ENCODE data around the gene SLF1. TPM values are rescaled to one million over a fixed set of nuclear protein-coding genes. Genes with fewer than 3 reads are reported as not detected.

SLF1 gene
- total RNA-seq, 1 donor from 2014 or later = 5.3 TPM

DNA sequence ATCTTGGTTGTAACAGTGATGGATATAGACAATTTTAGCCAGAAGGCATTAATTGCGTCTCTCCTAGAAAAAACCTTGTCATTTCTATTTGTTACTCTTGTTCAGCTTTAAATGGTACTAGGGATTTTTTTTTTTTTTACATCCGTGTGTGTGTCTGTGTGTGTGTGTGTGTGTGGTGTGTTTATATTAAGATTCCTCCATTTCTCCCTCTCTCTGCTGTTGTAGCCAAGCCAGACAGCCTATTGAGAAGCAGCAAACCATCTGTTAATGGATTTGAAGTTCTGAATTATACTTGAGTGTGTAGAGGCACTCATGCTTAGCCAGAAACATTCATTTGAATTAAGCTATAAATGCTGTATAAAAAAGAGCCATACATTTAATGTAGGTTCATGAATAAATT, 72.3 kb downstream of the SLF1 start:
- Histone ChIP-seq H4K20me1 (ENCODE audit: insufficient read depth, low read length) (no peaks in the 10 kb centered on the region), H3K4me3 (ENCODE audit: insufficient read depth, low read depth, low read length) (no peak overlapping the region), H3K36me3 (ENCODE audit: insufficient read depth, low read length) (no peaks in the 10 kb centered on the region), H3K9ac (ENCODE audit: low read length) (no peak overlapping the region), H3K27ac (ENCODE audit: low read depth, low read length) (no peak overlapping the region), H3K79me2 (ENCODE audit: insufficient read depth, low read length) (no peaks in the 10 kb centered on the region), H3K9me3 (ENCODE audit: insufficient read depth, low read depth, low read length) (no peaks in the 10 kb centered on the region), H3K4me1 (ENCODE audit: insufficient read depth, low read length) (peaks cover 11% of the 10 kb centered on the region), H2AFZ (ENCODE audit: low read depth, low read length) (no peak overlapping the region), H3K27me3 (ENCODE audit: insufficient read depth, low read length) (no peaks in the 10 kb centered on the region), H3K4me2 (ENCODE audit: low read length) (no peak overlapping the region)
- H3K27me3 Mint-ChIP-seq (ENCODE audit: low read depth, unreplicated experiment) = no peaks in the 10 kb centered on the region
- peaks cover 24% of the 10 kb centered on the region for H3K4me1 Mint-ChIP-seq (ENCODE audit: low read depth, unreplicated experiment)
- no peak overlapping the region for H3K4me3 Mint-ChIP-seq (ENCODE audit: unreplicated experiment)
- TF ChIP-seq, protein P1, sequence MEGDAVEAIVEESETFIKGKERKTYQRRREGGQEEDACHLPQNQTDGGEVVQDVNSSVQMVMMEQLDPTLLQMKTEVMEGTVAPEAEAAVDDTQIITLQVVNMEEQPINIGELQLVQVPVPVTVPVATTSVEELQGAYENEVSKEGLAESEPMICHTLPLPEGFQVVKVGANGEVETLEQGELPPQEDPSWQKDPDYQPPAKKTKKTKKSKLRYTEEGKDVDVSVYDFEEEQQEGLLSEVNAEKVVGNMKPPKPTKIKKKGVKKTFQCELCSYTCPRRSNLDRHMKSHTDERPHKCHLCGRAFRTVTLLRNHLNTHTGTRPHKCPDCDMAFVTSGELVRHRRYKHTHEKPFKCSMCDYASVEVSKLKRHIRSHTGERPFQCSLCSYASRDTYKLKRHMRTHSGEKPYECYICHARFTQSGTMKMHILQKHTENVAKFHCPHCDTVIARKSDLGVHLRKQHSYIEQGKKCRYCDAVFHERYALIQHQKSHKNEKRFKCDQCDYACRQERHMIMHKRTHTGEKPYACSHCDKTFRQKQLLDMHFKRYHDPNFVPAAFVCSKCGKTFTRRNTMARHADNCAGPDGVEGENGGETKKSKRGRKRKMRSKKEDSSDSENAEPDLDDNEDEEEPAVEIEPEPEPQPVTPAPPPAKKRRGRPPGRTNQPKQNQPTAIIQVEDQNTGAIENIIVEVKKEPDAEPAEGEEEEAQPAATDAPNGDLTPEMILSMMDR (IDR thresholded peaks at IDR 0.05; ENCODE audit: insufficient read depth, low read depth, low read length) = no peak
- no peak for TF ChIP-seq EZH2 (IDR thresholded peaks at IDR 0.05; ENCODE audit: insufficient read depth, low read length)
- DNase-seq (ENCODE audit: low read depth) (no peak), FAIRE-seq (no peak)
- H3K36me3 Mint-ChIP-seq (ENCODE audit: low read depth, unreplicated experiment) = no peaks in the 10 kb centered on the region
- H3K27ac Mint-ChIP-seq (ENCODE audit: unreplicated experiment) = no peak overlapping the region
- no peaks in the 10 kb centered on the region for H3K9me3 Mint-ChIP-seq (ENCODE audit: unreplicated experiment)

DNA sequence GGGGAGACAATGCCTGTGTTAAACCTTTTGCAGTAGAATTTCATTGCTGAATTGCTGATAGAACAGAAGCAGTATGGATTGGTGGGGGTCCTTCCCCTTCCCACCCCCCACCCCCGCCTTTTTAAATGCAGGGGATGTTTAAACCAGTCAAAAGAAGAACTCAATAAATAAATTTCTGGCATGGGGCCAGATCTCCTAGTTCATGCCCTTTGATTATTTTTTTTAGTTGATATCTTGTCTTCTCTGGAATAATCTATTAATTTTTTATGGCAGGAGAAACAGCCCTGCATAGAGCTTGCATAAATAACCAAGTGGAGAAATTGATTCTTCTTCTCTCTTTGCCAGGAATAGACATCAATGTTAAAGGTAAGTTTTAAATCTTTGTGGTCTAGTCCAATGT, 72.8 kb downstream of the SLF1 start:
- H3K27ac Mint-ChIP-seq (ENCODE audit: unreplicated experiment) = no peak overlapping the region
- Histone ChIP-seq H3K9ac (ENCODE audit: low read length) (no peak overlapping the region), H2AFZ (ENCODE audit: low read depth, low read length) (no peak overlapping the region), H3K27me3 (ENCODE audit: insufficient read depth, low read length) (no peaks in the 10 kb centered on the region), H3K4me1 (ENCODE audit: insufficient read depth, low read length) (peaks cover 11% of the 10 kb centered on the region), H3K79me2 (ENCODE audit: insufficient read depth, low read length) (no peaks in the 10 kb centered on the region), H3K27ac (ENCODE audit: low read depth, low read length) (no peak overlapping the region), H3K4me3 (ENCODE audit: insufficient read depth, low read depth, low read length) (no peak overlapping the region), H4K20me1 (ENCODE audit: insufficient read depth, low read length) (no peaks in the 10 kb centered on the region), H3K36me3 (ENCODE audit: insufficient read depth, low read length) (no peaks in the 10 kb centered on the region), H3K4me2 (ENCODE audit: low read length) (no peak overlapping the region), H3K9me3 (ENCODE audit: insufficient read depth, low read depth, low read length) (no peaks in the 10 kb centered on the region)
- peaks cover 24% of the 10 kb centered on the region for H3K4me1 Mint-ChIP-seq (ENCODE audit: low read depth, unreplicated experiment)
- no peaks in the 10 kb centered on the region for H3K9me3 Mint-ChIP-seq (ENCODE audit: unreplicated experiment)
- FAIRE-seq = no peak
- H3K27me3 Mint-ChIP-seq (ENCODE audit: low read depth, unreplicated experiment) = no peaks in the 10 kb centered on the region
- no peak for TF ChIP-seq EZH2 (IDR thresholded peaks at IDR 0.05; ENCODE audit: insufficient read depth, low read length)
- TF ChIP-seq, protein P1 (IDR thresholded peaks at IDR 0.05; ENCODE audit: insufficient read depth, low read depth, low read length) = no peak
- no peak overlapping the region for H3K4me3 Mint-ChIP-seq (ENCODE audit: unreplicated experiment)
- H3K36me3 Mint-ChIP-seq (ENCODE audit: low read depth, unreplicated experiment) = no peaks in the 10 kb centered on the region
- no peak for DNase-seq (ENCODE audit: low read depth)

DNA sequence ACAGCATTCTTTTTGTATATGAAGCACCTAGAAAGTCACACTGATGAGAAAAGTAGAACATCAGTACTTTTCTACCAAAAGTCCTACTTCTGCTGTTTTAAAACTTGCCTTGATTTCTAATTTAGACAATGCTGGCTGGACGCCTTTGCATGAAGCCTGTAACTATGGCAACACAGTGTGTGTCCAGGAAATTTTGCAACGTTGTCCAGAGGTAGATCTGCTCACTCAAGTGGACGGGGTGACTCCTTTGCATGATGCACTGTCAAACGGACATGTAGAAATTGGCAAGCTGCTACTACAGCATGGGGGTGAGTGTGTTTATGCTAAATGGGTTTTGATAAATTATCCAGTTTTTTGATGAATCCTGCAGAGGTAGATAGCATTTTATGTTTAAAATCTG, 73.5 kb downstream of the SLF1 start:
- Histone ChIP-seq H3K27ac (ENCODE audit: low read depth, low read length) (no peak overlapping the region), H3K27me3 (ENCODE audit: insufficient read depth, low read length) (no peaks in the 10 kb centered on the region), H3K4me1 (ENCODE audit: insufficient read depth, low read length) (peaks cover 11% of the 10 kb centered on the region), H3K9ac (ENCODE audit: low read length) (no peak overlapping the region), H3K36me3 (ENCODE audit: insufficient read depth, low read length) (no peaks in the 10 kb centered on the region), H3K9me3 (ENCODE audit: insufficient read depth, low read depth, low read length) (no peaks in the 10 kb centered on the region), H3K4me3 (ENCODE audit: insufficient read depth, low read depth, low read length) (no peak overlapping the region), H3K4me2 (ENCODE audit: low read length) (peak overlapping the region; percentile 17), H3K79me2 (ENCODE audit: insufficient read depth, low read length) (no peaks in the 10 kb centered on the region), H4K20me1 (ENCODE audit: insufficient read depth, low read length) (no peaks in the 10 kb centered on the region), H2AFZ (ENCODE audit: low read depth, low read length) (no peak overlapping the region)
- H3K27ac Mint-ChIP-seq (ENCODE audit: unreplicated experiment) = no peak overlapping the region
- DNase-seq (ENCODE audit: low read depth) (peak; percentile 81), FAIRE-seq (no peak)
- TF ChIP-seq EZH2 (IDR thresholded peaks at IDR 0.05; ENCODE audit: insufficient read depth, low read length) = no peak
- TF ChIP-seq, protein P1 (IDR thresholded peaks at IDR 0.05; ENCODE audit: insufficient read depth, low read depth, low read length) = no peak
- peaks cover 24% of the 10 kb centered on the region for H3K4me1 Mint-ChIP-seq (ENCODE audit: low read depth, unreplicated experiment)
- no peaks in the 10 kb centered on the region for H3K27me3 Mint-ChIP-seq (ENCODE audit: low read depth, unreplicated experiment)
- no peaks in the 10 kb centered on the region for H3K36me3 Mint-ChIP-seq (ENCODE audit: low read depth, unreplicated experiment)
- no peaks in the 10 kb centered on the region for H3K9me3 Mint-ChIP-seq (ENCODE audit: unreplicated experiment)
- H3K4me3 Mint-ChIP-seq (ENCODE audit: unreplicated experiment) = no peak overlapping the region
